Vagina (tissue), 2 donors: Measurements from ENCODE around the gene F8. TPM values are rescaled to one million over a fixed set of nuclear protein-coding genes. Genes with fewer than 3 reads are reported as not detected.

Experiments
- DNase-seq, 2 donors: peaks; one replicate each; pipeline ENCODE4 v3.0.0-alpha.2; 2017; ENCODE audit errors: extremely low spot score in 2 of 2
- H3K27ac ChIP-seq: fragments of 200-600 bp; sonication (generic); one replicate; pipeline ENCODE4 v1.5.1; 2019
- H3K27me3 ChIP-seq: fragments of 200-600 bp; sonication (generic); one replicate; pipeline ENCODE4 v1.5.1; 2019
- H3K36me3 ChIP-seq, 2 donors: fragments of 200-600 bp; sonication (generic); one replicate each; pipeline ENCODE4 v1.5.1; 2017 to 2019
- H3K4me1 ChIP-seq: fragments of 200-600 bp; sonication (generic); one replicate; pipeline ENCODE4 v1.5.1; 2019
- H3K4me3 ChIP-seq, 2 donors: fragments of 200-600 bp; sonication (generic); 1 replicate in 1 of 2; 2 replicates in 1 of 2; pipeline ENCODE4 v1.5.1; 2016 to 2019
- H3K9me3 ChIP-seq: fragments of 200-600 bp; sonication (generic); one replicate; pipeline ENCODE4 v1.5.1; 2019
- POLR2A ChIP-seq, 2 donors: fragments of 450-650 bp; IDR thresholded peaks; one replicate each; pipeline ENCODE4 v1.6.1; 2017; ENCODE audit warnings: antibody characterized with exemption in 2 of 2, mild to moderate bottlenecking in 2 of 2, moderate library complexity in 2 of 2
- POLR2AphosphoS5 ChIP-seq, 2 donors: sonication (generic); formaldehyde crosslinking; IDR thresholded peaks; one replicate each; pipeline ENCODE4 v1.9.0; 2017; ENCODE audit warnings: antibody characterized with exemption in 2 of 2, mild to moderate bottlenecking in 2 of 2, low read depth in 1 of 2; ENCODE audit not compliant: insufficient read depth in 1 of 2
- intact Hi-C: fragments of 100-400 bp; cut with DNase I; formaldehyde crosslinking; loops from one replicate; pipeline ENCODE4 v1.15.1; 2023
- total RNA-seq: library from RNA; depleted of rRNA; stranded (reverse); fragments of >200 nt; gene quantifications from one replicate; pipeline ENCODE4 v1.2.3, GENCODE V29; 2016
- TF ChIP-seq, protein P1 (sequence below), 3 experiments: fragments of 450-650 bp in 2 of 3; fragments of 200-600 bp in 1 of 3; sonication (generic) in 1 of 3; IDR thresholded peaks; one replicate each; pipeline ENCODE4 v1.5.1; 2017 to 2019; ENCODE audit warnings: antibody characterized with exemption in 3 of 3, mild to moderate bottlenecking in 2 of 3, moderate library complexity in 2 of 3

F8 gene
- total RNA-seq, 1 donor from 2014 or later: 5.4 TPM

- intact Hi-C loops: loop anchor here (10.0 kb wide), 1 partner anchor 68 kb away; no protein-coding TSS in a partner anchor
- no peaks in the 10 kb centered on the region for H3K36me3 ChIP-seq
- TF ChIP-seq, protein P1, sequence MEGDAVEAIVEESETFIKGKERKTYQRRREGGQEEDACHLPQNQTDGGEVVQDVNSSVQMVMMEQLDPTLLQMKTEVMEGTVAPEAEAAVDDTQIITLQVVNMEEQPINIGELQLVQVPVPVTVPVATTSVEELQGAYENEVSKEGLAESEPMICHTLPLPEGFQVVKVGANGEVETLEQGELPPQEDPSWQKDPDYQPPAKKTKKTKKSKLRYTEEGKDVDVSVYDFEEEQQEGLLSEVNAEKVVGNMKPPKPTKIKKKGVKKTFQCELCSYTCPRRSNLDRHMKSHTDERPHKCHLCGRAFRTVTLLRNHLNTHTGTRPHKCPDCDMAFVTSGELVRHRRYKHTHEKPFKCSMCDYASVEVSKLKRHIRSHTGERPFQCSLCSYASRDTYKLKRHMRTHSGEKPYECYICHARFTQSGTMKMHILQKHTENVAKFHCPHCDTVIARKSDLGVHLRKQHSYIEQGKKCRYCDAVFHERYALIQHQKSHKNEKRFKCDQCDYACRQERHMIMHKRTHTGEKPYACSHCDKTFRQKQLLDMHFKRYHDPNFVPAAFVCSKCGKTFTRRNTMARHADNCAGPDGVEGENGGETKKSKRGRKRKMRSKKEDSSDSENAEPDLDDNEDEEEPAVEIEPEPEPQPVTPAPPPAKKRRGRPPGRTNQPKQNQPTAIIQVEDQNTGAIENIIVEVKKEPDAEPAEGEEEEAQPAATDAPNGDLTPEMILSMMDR (IDR thresholded peaks at IDR 0.05): no peak
- TF ChIP-seq POLR2AphosphoS5 (IDR thresholded peaks at IDR 0.05; ENCODE audit: insufficient read depth in 1 of 2, low read depth in 1 of 2): no peak
- no peak for TF ChIP-seq POLR2A (IDR thresholded peaks at IDR 0.05)
- no peak overlapping the region for H3K27ac ChIP-seq
- no peaks in the 10 kb centered on the region for H3K27me3 ChIP-seq
- no peaks in the 10 kb centered on the region for H3K9me3 ChIP-seq
- no peaks in the 10 kb centered on the region for H3K4me1 ChIP-seq
- no peak overlapping the region for H3K4me3 ChIP-seq
- DNase-seq: no peak
These were observed 30.4 kb upstream of the F8 start for GRCh38 chrX:155052738-155053498.

DNA sequence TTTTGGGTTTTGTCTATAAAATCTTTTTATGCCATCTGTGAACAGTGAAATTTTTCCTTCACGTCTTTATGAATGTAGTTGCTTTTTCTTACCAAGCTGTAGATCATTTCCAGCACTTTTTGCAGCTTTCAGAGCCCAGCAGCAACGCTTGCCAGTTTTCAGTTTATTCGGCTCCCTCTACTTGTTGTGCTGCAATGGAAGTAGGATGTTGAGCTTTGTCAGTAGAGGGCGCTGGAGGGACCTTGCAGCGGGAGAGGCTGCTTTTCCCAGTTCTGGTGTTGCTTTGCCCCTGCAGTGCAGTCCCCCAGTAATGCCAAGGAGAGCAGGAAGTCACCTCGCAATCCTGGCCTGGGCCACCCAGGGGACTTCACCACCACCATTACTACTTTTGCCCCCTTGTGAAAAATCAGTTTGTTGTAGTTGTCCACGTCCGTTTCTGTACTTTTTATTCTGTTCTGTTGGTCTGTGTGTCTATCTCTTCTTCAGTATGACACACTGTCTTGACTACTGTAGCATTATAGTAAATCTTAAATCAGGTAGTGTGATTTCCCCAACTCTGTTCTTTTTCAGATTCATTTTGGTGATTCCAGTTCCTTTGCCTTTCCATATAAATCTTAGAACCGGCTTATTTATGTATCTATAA, 26.6 kb upstream of the F8 start:
- TF ChIP-seq POLR2A (IDR thresholded peaks at IDR 0.05) (no peak), POLR2AphosphoS5 (IDR thresholded peaks at IDR 0.05; ENCODE audit: insufficient read depth in 1 of 2, low read depth in 1 of 2) (no peak)
- TF ChIP-seq, protein P1 (IDR thresholded peaks at IDR 0.05): no peak
- Histone ChIP-seq H3K27me3 (no peaks in the 10 kb centered on the region), H3K4me3 (no peak overlapping the region), H3K4me1 (no peaks in the 10 kb centered on the region), H3K27ac (no peak overlapping the region), H3K9me3 (no peaks in the 10 kb centered on the region), H3K36me3 (no peaks in the 10 kb centered on the region)
- intact Hi-C loops: no loop called here
- DNase-seq: no peak

- no peak for DNase-seq
- Histone ChIP-seq H3K4me3 (no peak overlapping the region), H3K27me3 (no peaks in the 10 kb centered on the region), H3K9me3 (no peaks in the 10 kb centered on the region), H3K36me3 (no peaks in the 10 kb centered on the region), H3K27ac (no peak overlapping the region), H3K4me1 (no peaks in the 10 kb centered on the region)
- intact Hi-C loops: no loop called here
- TF ChIP-seq, protein P1 (IDR thresholded peaks at IDR 0.05): no peak
- TF ChIP-seq POLR2A (IDR thresholded peaks at IDR 0.05) (no peak), POLR2AphosphoS5 (IDR thresholded peaks at IDR 0.05; ENCODE audit: insufficient read depth in 1 of 2, low read depth in 1 of 2) (no peak)
These were observed 24.4 kb upstream of the F8 start for GRCh38 chrX:155046811-155047528.

- intact Hi-C loops: no loop called here
- Histone ChIP-seq H3K36me3 (no peaks in the 10 kb centered on the region), H3K27me3 (no peaks in the 10 kb centered on the region), H3K4me1 (no peaks in the 10 kb centered on the region), H3K4me3 (no peak overlapping the region), H3K9me3 (no peaks in the 10 kb centered on the region), H3K27ac (no peak overlapping the region)
- no peak for DNase-seq
- TF ChIP-seq, protein P1 (IDR thresholded peaks at IDR 0.05): no peak
- TF ChIP-seq POLR2A (IDR thresholded peaks at IDR 0.05) (no peak), POLR2AphosphoS5 (IDR thresholded peaks at IDR 0.05; ENCODE audit: insufficient read depth in 1 of 2, low read depth in 1 of 2) (no peak)
These were observed 23.7 kb upstream of the F8 start for GRCh38 chrX:155046129-155046810.
